T-cell (primary cell): Measurements from ENCODE around the gene PISD. TPM values are rescaled to one million over a fixed set of nuclear protein-coding genes. Genes with fewer than 3 reads are reported as not detected.

ENCODE experiments used
- ATAC-seq, 4 experiments: fragments of 200-7000 bp in 3 of 4; fragments of 150-1000 bp in 1 of 4; cut with Tn5 transposase; replicated peaks in 1 of 4; 1 replicate in 3 of 4; 2 replicates in 1 of 4; pipeline ENCODE4 v1.10.0; 2021; ENCODE audit warnings: moderate library complexity in 3 of 4, mild to moderate bottlenecking in 2 of 4, moderate number of reproducible peaks in 1 of 4
- CTCF ChIA-PET, 2 donors: fragments of 300-600 bp; sonication (Branson Sonifier 250); formaldehyde crosslinking; loops; one replicate each; lab custom pipeline; 2022; ENCODE audit warnings: antibody characterized with exemption in 2 of 2; lab: Charles Lee
- POLR2A ChIA-PET, 2 donors: fragments of 300-600 bp; sonication (Branson Sonifier 250); formaldehyde crosslinking; loops; one replicate each; lab custom pipeline; 2022; ENCODE audit warnings: antibody characterized with exemption in 2 of 2; lab: Charles Lee
- DNase-seq, 35 experiments: peaks; one replicate each; pipeline versions ENCODE4 v3.0.0 to v3.0.0-alpha.2; 2013 to 2023
- H3K27ac ChIP-seq: one replicate; pipeline ENCODE4 v1.5.1; 2013; ENCODE audit warnings: low read length
- H3K27me3 ChIP-seq, 2 experiments: replicated peaks in 1 of 2; 1 replicate in 1 of 2; 2 replicates in 1 of 2; pipeline versions ENCODE4 v1.6.1 to v1.7.0; 2013; ENCODE audit warnings: low read length in 1 of 2, mixed read lengths in 1 of 2; ENCODE audit not compliant: control insufficient read depth in 2 of 2, insufficient read depth in 2 of 2; ENCODE audit errors: extremely low read depth in 1 of 2
- H3K36me3 ChIP-seq, 2 donors: 1 replicate in 1 of 2; 2 replicates in 1 of 2; pipeline versions ENCODE4 v1.6.1 to v1.7.0; 2013; ENCODE audit warnings: low read length in 1 of 2; ENCODE audit not compliant: control insufficient read depth in 2 of 2, insufficient read depth in 1 of 2; ENCODE audit errors: extremely low read depth in 1 of 2
- H3K4me1 ChIP-seq, 2 experiments: 1 replicate in 1 of 2; 2 replicates in 1 of 2; pipeline versions ENCODE4 v1.6.1 to v1.7.0; 2013; ENCODE audit warnings: low read length in 2 of 2, mixed read lengths in 1 of 2; ENCODE audit not compliant: insufficient read depth in 2 of 2, control insufficient read depth in 1 of 2; ENCODE audit errors: extremely low read depth in 1 of 2
- H3K4me3 ChIP-seq, 2 donors: 1 replicate in 1 of 2; 2 replicates in 1 of 2; pipeline versions ENCODE4 v1.5.1 to v1.7.0; 2013; ENCODE audit warnings: mild to moderate bottlenecking in 2 of 2, low read length in 1 of 2, moderate library complexity in 1 of 2; ENCODE audit not compliant: control insufficient read depth in 1 of 2; ENCODE audit errors: extremely low read depth in 1 of 2
- H3K9me3 ChIP-seq: 2 replicates; pipeline ENCODE4 v1.7.0; 2013
- H3K27ac Mint-ChIP-seq, 2 donors: one replicate each; pipeline ENCODE4 v1.8.0; 2020 to 2021; ENCODE audit warnings: mild to moderate bottlenecking in 2 of 2, mixed read lengths in 2 of 2
- H3K27me3 Mint-ChIP-seq, 2 donors: one replicate each; pipeline ENCODE4 v1.8.0; 2021 to 2022; ENCODE audit warnings: mixed read lengths in 2 of 2
- H3K36me3 Mint-ChIP-seq: one replicate; pipeline ENCODE4 v1.8.0; 2021; ENCODE audit warnings: mixed read lengths
- H3K4me1 Mint-ChIP-seq, 3 donors: one replicate each; pipeline ENCODE4 v1.8.0; 2020 to 2022; ENCODE audit warnings: mixed read lengths in 3 of 3, mild to moderate bottlenecking in 1 of 3
- H3K4me3 Mint-ChIP-seq, 3 donors: one replicate each; pipeline ENCODE4 v1.8.0; 2020 to 2022; ENCODE audit warnings: mild to moderate bottlenecking in 3 of 3, mixed read lengths in 3 of 3, moderate library complexity in 3 of 3
- H3K9me3 Mint-ChIP-seq, 3 donors: one replicate each; pipeline ENCODE4 v1.8.0; 2020 to 2022; ENCODE audit warnings: mixed read lengths in 3 of 3
- WGBS: methylation state at CpG from one replicate; pipeline ENCODE4 v1.1.5; 2013; ENCODE audit warnings: missing lambda C conversion rate; ENCODE audit not compliant: insufficient coverage; 5-methylcytosine and 5-hydroxymethylcytosine counted together
- total RNA-seq, 35 experiments: library from RNA in 6 of 35; stranded (reverse) in 6 of 35; fragments of 120-200 nt in 1 of 35; gene quantifications; one replicate each; pipeline versions ENCODE4 v1.2.1 to v1.2.4 and lab custom pipeline; 2013 to 2026

Gene PISD
- total RNA-seq, 5 donors from 2014 or later (not counting 1 experiment from before 2014, with no cell fraction given): 35.0 to 44.2 (median 39.3) TPM

GRCh38 chr22:31569126-31569525 lies 92.9 kb downstream of the PISD start:
- WGBS: 100% methylated on average over 1 of the region's 1 CpG
- Histone ChIP-seq H3K9me3 (no peaks in the 10 kb centered on the region), H3K27me3 (no peaks in the 10 kb centered on the region), H3K4me3 (no peak overlapping the region), H3K27ac (no peak overlapping the region), H3K4me1 (no peaks in the 10 kb centered on the region), H3K36me3 (peaks cover 5 to 52% of the 10 kb centered on the region in 2 donors)
- Mint-ChIP-seq H3K9me3 (no peaks in the 10 kb centered on the region), H3K4me3 (no peak overlapping the region), H3K4me1 (no peaks in the 10 kb centered on the region), H3K27me3 (no peaks in the 10 kb centered on the region), H3K27ac (peak overlapping the region in 1 of 2 donors; percentile 37), H3K36me3 (peaks cover 35% of the 10 kb centered on the region)
- POLR2A ChIA-PET: no interaction called here
- ATAC-seq (no peak), DNase-seq (no peak)
- CTCF ChIA-PET: interaction anchor here (0.7 to 0.8 kb wide), 3 partner anchors 38 to 260 kb away, joined by 3 to 4 read pairs (median 3); no protein-coding TSS in a partner anchor

Other genes starting within 250 kb of the PISD start
- gene EIF4ENIF1, start 172.4 kb downstream of the PISD start, total RNA-seq: 10 to 100 TPM; 25.4 to 39.0 (median 29.0) TPM
- 100 to 1,000 TPM; 284 to 383 (median 304) TPM for gene SFI1, start 165.7 kb downstream of the PISD start, total RNA-seq
- gene PRR14L, start 87.9 kb upstream of the PISD start, total RNA-seq: 10 to 100 TPM; 48.0 to 63.0 (median 55.6) TPM
- 10 to 100 TPM; 40.3 to 52.7 (median 49.0) TPM for gene DEPDC5, start 91.8 kb upstream of the PISD start, total RNA-seq